HepG2 (cell line): ENCODE measurements around the gene BCL2L13. TPM values are rescaled to one million over a fixed set of nuclear protein-coding genes. Genes with fewer than 3 reads are reported as not detected.
A peak's percentile ranks its signal among the peaks of the same experiment; 100 is the strongest.
"Not testable (repeated sequence)": the region's sequence is repeated elsewhere in the genome, so short reads cannot be mapped to it uniquely, and the experiment has no call there.

Experiments
- ATAC-seq: fragments of 200-7000 bp; cut with Tn5 transposase; 3 replicates; pipeline ENCODE4 v1.9.1; 2020; ENCODE audit warnings: mild to moderate bottlenecking, moderate library complexity
- BruUV-seq: library from RNA; stranded (reverse); fragments of 400-500 nt; replicated peaks from 2 replicates; lab custom pipeline; 2021; lab: Mats Ljungman, UMichigan
- CTCF ChIA-PET: fragments of 300-600 bp; formaldehyde crosslinking; extraction: SDS; loops from one replicate; lab custom pipeline; 2021; ENCODE audit warnings: low total read pairs, inconsistent platforms, low intra/inter-chr PET ratio; lab: Yijun Ruan, JAX
- POLR2A ChIA-PET: fragments of 350-600 bp; sonication (Branson Sonifier 250); formaldehyde crosslinking; loops from one replicate; lab custom pipeline; 2020; ENCODE audit warnings: antibody characterized with exemption, inconsistent platforms; lab: Yijun Ruan, JAX
- DNase-seq: peaks from one replicate; pipeline ENCODE4 v3.0.0-alpha.2; 2015; ENCODE audit warnings: low spot score
- FAIRE-seq: peaks from 3 replicates; lab custom pipeline; 2011; peaks lifted over from hg19 to GRCh38; lab: Jason Lieb, UNC
- H2AFZ ChIP-seq: one replicate; pipeline ENCODE4 v1.6.1; 2011; ENCODE audit warnings: low read length, inconsistent platforms
- H3K27ac ChIP-seq: fragments of 300-600 bp; 3 replicates; pipeline ENCODE4 v1.8.0; 2011; ENCODE audit warnings: mixed run types, mild to moderate bottlenecking, mixed read lengths, low read length, inconsistent platforms; ENCODE audit not compliant: insufficient read depth; ENCODE audit errors: extremely low read length
- H3K27me3 ChIP-seq, 2 experiments: fragments of 200-600 bp in 1 of 2; 2 replicates in 1 of 2; 3 replicates in 1 of 2; pipeline versions ENCODE4 v1.6.0 to v1.8.0; 2011; ENCODE audit warnings: low read length in 2 of 2, mild to moderate bottlenecking in 2 of 2, moderate library complexity in 2 of 2, inconsistent platforms in 1 of 2; ENCODE audit not compliant: insufficient read depth in 2 of 2, control insufficient read depth in 1 of 2
- H3K36me3 ChIP-seq, 2 experiments: fragments of 200-600 bp in 1 of 2; replicated peaks in 1 of 2; 2 replicates in 1 of 2; 3 replicates in 1 of 2; pipeline versions ENCODE4 v1.5.1 to v1.8.0; 2011; ENCODE audit warnings: low read length in 2 of 2, inconsistent platforms in 1 of 2; ENCODE audit not compliant: insufficient read depth in 2 of 2, control insufficient read depth in 1 of 2
- H3K4me1 ChIP-seq: 2 replicates; pipeline ENCODE4 v1.5.1; 2012; ENCODE audit warnings: low read length, inconsistent platforms; ENCODE audit not compliant: insufficient read depth
- H3K4me2 ChIP-seq: 2 replicates; pipeline ENCODE4 v1.6.0; 2011; ENCODE audit warnings: low read depth, low read length, inconsistent platforms
- H3K4me3 ChIP-seq, 3 experiments: fragments of 200-600 bp in 1 of 3; sonication (generic), shearing (Covaris generic) in 1 of 3; replicated peaks in 1 of 3; 2 replicates each; pipeline ENCODE4 v1.5.1; 2011 to 2016; ENCODE audit warnings: low read length in 3 of 3, inconsistent platforms in 2 of 3, low read depth in 2 of 3, mild to moderate bottlenecking in 2 of 3, control low read depth in 1 of 3, mixed read lengths in 1 of 3; ENCODE audit not compliant: insufficient read depth in 1 of 3
- H3K79me2 ChIP-seq: one replicate; pipeline ENCODE4 v1.6.1; 2011; ENCODE audit warnings: low read length, inconsistent platforms; ENCODE audit not compliant: insufficient read depth
- H3K9ac ChIP-seq: 2 replicates; pipeline ENCODE4 v1.6.0; 2011; ENCODE audit warnings: mild to moderate bottlenecking, low read depth, low read length, inconsistent platforms; ENCODE audit not compliant: insufficient read depth
- H3K9me3 ChIP-seq: 2 replicates; pipeline ENCODE4 v1.5.1; 2012; ENCODE audit warnings: mild to moderate bottlenecking, low read length
- H4K20me1 ChIP-seq: 2 replicates; pipeline ENCODE4 v1.6.0; 2011; ENCODE audit warnings: inconsistent platforms, mild to moderate bottlenecking, low read length, moderate library complexity; ENCODE audit not compliant: insufficient read depth
- KAT8 ChIP-seq: IDR thresholded peaks from 2 replicates; pipeline ENCODE4 v1.6.1; 2016; ENCODE audit warnings: missing genetic modification reagents, missing compliant biosample characterization
- MAFF ChIP-seq: IDR thresholded peaks from 2 replicates; pipeline ENCODE4 v1.6.1; 2011; ENCODE audit warnings: low read depth, low read length, improper control_type of control experiment
- MAFK ChIP-seq, 2 experiments: IDR thresholded peaks in 1 of 2; conservative IDR thresholded peaks in 1 of 2; 2 replicates each; pipeline ENCODE4 v1.6.1; 2011; ENCODE audit warnings: improper control_type of control experiment in 2 of 2, low read length in 2 of 2
- SUZ12 ChIP-seq: fragments of 150-350 bp; IDR thresholded peaks from 2 replicates; pipeline ENCODE4 v1.6.1; 2014; ENCODE audit warnings: low read depth, low read length
- ZNF263 ChIP-seq: sonication (generic); formaldehyde crosslinking; IDR thresholded peaks from 2 replicates; pipeline ENCODE4 v1.4.0; 2020; ENCODE audit warnings: missing genetic modification reagents
- ZNF510 ChIP-seq: sonication (generic); formaldehyde crosslinking; IDR thresholded peaks from 2 replicates; pipeline ENCODE4 v1.4.0; 2020; ENCODE audit warnings: low read depth, mild to moderate bottlenecking, missing genetic modification reagents
- WGBS: methylation state at CpG from one replicate; pipeline ENCODE4 v1.1.6; 2017; ENCODE audit warnings: low lambda C conversion rate; 5-methylcytosine and 5-hydroxymethylcytosine counted together
- in situ Hi-C: cut with HindIII; loops from 2 replicates; pipeline ENCODE4 v1.10.0; 2017; ENCODE audit warnings: low pct_unique_long_range_greater_than_20kb; ENCODE audit not compliant: extremely low pct_ligation_motif_present
- intact Hi-C: fragments of 100-400 bp; cut with micrococcal nuclease; formaldehyde crosslinking; loops from one replicate; pipeline ENCODE4 v1.10.0; 2022; ENCODE audit not compliant: unreplicated experiment
- polyA plus RNA-seq, 8 experiments: library from polyadenylated mRNA; depleted of rRNA in 3 of 8; stranded (reverse) in 7 of 8; unstranded in 1 of 8; fragments of >200 nt; fragmentation: Illumina TruSeq in 4 of 8; extraction: Trizol in 4 of 8; gene quantifications; 2 replicates each; pipeline versions ENCODE4 v1.2.1 to v1.2.3, GENCODE V29; 2011 to 2016; ENCODE audit warnings: low read depth in 4 of 8, missing spikeins in 1 of 8, mixed read lengths in 1 of 8; ENCODE audit not compliant: insufficient read depth in 1 of 8
- total RNA-seq, 5 experiments: library from RNA; depleted of rRNA; stranded (reverse); fragments of >200 nt; fragmentation: Illumina TruSeq; extraction: Trizol; gene quantifications; 2 replicates each; pipeline ENCODE4 v1.2.3, GENCODE V29; 2016; ENCODE audit warnings: low read depth in 1 of 5
- TF ChIP-seq, protein P1 (sequence below): sonication (generic); formaldehyde crosslinking; IDR thresholded peaks from 2 replicates; pipeline ENCODE4 v1.5.0; 2020; ENCODE audit warnings: missing genetic modification reagents, mild to moderate bottlenecking, borderline replicate concordance

BCL2L13 gene
- total and polyA plus RNA-seq, 2 of the 13 experiments (the other 11 are each of a cell fraction or from before 2014, with no cell fraction given) = 13.5 to 14.6 TPM

DNA sequence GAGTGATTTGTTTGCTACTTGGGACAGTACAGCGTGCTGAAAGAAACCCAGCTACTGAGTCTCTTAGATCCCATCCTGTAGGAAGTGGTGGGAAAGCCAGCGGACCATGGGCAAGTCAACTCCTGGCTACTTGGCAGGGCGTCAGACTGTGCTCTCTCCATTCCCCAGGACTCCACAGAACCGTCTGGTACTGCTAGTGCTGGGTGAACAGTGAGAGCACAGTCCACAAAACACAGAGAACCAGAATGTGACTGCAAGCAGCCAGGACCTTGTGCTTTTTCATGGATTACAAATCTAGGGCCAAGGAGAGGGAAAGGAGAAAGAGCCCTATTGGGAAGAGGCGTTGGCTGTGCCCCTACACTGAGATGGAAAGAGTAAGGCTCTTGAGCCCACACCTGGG lies 125.5 kb downstream of the BCL2L13 start:
- H3K79me2 ChIP-seq = peaks cover 35% of the 10 kb centered on the region
- no peak overlapping the region for H2AFZ ChIP-seq
- BruUV-seq = no TSS peak
- H3K4me3 ChIP-seq = no peak overlapping the region
- intact Hi-C loops = no loop called here
- 64% methylated on average over 5 of the region's 5 CpGs for WGBS
- TF ChIP-seq ZNF510 (CRISPR knock-in tag) (no peak), KAT8 (no peak), SUZ12 (no peak), MAFF (no peak), ZNF263 (no peak)
- TF ChIP-seq, protein P1, sequence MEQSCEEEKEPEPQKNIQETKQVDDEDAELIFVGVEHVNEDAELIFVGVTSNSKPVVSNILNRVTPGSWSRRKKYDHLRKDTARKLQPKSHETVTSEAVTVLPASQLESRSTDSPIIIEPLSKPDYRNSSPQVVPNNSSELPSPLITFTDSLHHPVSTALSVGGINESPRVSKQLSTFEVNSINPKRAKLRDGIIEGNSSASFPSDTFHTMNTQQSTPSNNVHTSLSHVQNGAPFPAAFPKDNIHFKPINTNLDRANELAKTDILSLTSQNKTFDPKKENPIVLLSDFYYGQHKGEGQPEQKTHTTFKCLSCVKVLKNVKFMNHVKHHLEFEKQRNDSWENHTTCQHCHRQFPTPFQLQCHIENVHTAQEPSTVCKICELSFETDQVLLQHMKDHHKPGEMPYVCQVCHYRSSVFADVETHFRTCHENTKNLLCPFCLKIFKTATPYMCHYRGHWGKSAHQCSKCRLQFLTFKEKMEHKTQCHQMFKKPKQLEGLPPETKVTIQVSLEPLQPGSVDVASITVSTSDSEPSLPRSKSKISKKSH (CRISPR knock-in tag) = no peak
- FAIRE-seq (peak; percentile 28), DNase-seq (no peak), ATAC-seq (peak; percentile 42)
- H3K9ac ChIP-seq = no peak overlapping the region
- no peak overlapping the region; the same call in 1 of the 2 replicates for H3K4me2 ChIP-seq
- H3K27ac ChIP-seq = peak overlapping the region; percentile 31
- peaks cover 61% of the 10 kb centered on the region for H3K4me1 ChIP-seq
- CTCF ChIA-PET = no interaction called here
- no peaks in the 10 kb centered on the region for H3K27me3 ChIP-seq
- no peaks in the 10 kb centered on the region for H3K9me3 ChIP-seq
- no peaks in the 10 kb centered on the region for H4K20me1 ChIP-seq
- in situ Hi-C loops = no loop called here
- no peaks in the 10 kb centered on the region for H3K36me3 ChIP-seq
- POLR2A ChIA-PET = interaction anchor here (2.3 kb wide), 1 partner anchor 13 kb away, joined by 7 read pairs; no protein-coding TSS in a partner anchor

- H3K4me2 ChIP-seq, H3K9me3 ChIP-seq, ATAC-seq, H3K27ac ChIP-seq, H2AFZ ChIP-seq, H4K20me1 ChIP-seq, FAIRE-seq, H3K27me3 ChIP-seq, intact Hi-C loops, DNase-seq, H3K9ac ChIP-seq, BruUV-seq, H3K4me3 ChIP-seq, H3K36me3 ChIP-seq, CTCF ChIA-PET, in situ Hi-C loops: not testable (repeated sequence)
- H3K79me2 ChIP-seq = peaks cover 35% of the 10 kb centered on the region
- POLR2A ChIA-PET = interaction anchor here (0.9 to 2.3 kb wide), 2 partner anchors 10 to 12 kb away, joined by 3 to 7 read pairs; partner anchors contain the start of gene BID
- WGBS = 100% methylated on average over 3 of the region's 5 CpGs
- TF ChIP-seq MAFF = peak; percentile 45; the same call in 1 of the 2 replicates
- peak; percentile 36 to 65; a peak in 3 of 4 replicates for TF ChIP-seq MAFK (conservative IDR thresholded peaks at IDR 0.05 in 1 of 2, IDR thresholded peaks at IDR 0.05 in 1 of 2; ENCODE audit: low read length in 2 of 2)
- peaks cover 68% of the 10 kb centered on the region for H3K4me1 ChIP-seq
These were observed 126.3 kb downstream of the BCL2L13 start for GRCh38 chr22:17764852-17765251.
